Measurements from ENCODE around the gene ADK.

GRCh38 chr10:74529205-74529604, 378.2 kb downstream of the ADK start:
- TF ChIP-seq CTCF (conservative IDR thresholded peaks at IDR 0.05; ENCODE audit: low read length) (no peak), EZH2phosphoT487 (IDR thresholded peaks at IDR 0.05; ENCODE audit: borderline replicate concordance) (no peak)

Data from Loucy (cell line).